ENCODE data around the gene SEL1L3.
"Not testable (repeated sequence)": the region's sequence is repeated elsewhere in the genome, so short reads cannot be mapped to it uniquely, and the experiment has no call there.

SEL1L3 gene

GRCh38 chr4:25879587-25879986 lies 16.8 kb upstream of the SEL1L3 start:
- no peak for DNase-seq (ENCODE audit: low spot score)

- no peak for DNase-seq (ENCODE audit: low spot score)
Measured at GRCh38 chr4:25879091-25879584, 16.4 kb upstream of the SEL1L3 start.

DNA sequence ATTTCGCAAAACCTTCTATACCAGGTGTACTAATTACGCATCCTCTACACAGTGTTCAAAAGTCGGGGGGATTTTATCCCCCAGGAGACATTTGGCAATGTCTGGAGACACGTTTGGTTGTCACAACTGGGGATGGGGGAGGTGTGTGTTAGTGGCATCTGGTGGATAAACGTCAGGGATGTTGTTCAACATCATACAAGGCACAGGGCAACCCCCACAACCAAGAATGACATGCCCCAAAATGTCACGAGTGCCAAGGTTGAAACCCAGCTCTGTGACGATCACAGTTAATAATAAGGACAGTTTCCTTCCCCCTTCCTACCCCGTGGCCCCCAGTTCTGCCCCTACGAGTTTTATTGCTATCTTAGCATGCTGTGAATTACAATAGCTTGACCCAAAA lies 15.9 kb upstream of the SEL1L3 start:
- no peak for DNase-seq (ENCODE audit: low spot score)

DNA sequence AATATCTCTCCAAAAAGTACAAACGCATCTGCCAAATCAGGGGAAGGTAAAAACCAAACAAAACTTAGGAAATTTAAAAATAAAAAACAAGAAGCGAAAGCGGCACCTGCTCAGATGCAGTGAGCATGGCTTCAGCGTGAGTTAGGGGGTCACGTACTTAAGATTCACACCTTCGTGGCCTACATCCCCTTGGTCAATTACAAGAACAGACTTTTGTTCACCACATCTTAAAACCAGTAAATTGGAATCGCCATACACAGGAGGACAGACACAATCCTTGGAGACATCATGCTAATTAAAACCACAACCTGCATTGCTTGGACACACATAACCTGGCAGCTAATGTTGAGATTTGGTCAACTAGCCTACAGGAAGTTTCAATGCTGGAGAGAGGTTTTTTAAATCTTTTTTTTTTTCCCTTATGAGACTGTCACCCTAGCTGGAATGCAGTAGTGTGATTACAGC lies 12.5 kb upstream of the SEL1L3 start:
- no peak for DNase-seq (ENCODE audit: low spot score)

GRCh38 chr4:25874655-25875054 lies 11.9 kb upstream of the SEL1L3 start:
- DNase-seq (ENCODE audit: low spot score): no peak

GRCh38 chr4:25873632-25874129 lies 10.9 kb upstream of the SEL1L3 start:
- no peak for DNase-seq (ENCODE audit: low spot score)

GRCh38 chr4:25872851-25873631 lies 10.3 kb upstream of the SEL1L3 start:
- DNase-seq (ENCODE audit: low spot score): no peak

DNA sequence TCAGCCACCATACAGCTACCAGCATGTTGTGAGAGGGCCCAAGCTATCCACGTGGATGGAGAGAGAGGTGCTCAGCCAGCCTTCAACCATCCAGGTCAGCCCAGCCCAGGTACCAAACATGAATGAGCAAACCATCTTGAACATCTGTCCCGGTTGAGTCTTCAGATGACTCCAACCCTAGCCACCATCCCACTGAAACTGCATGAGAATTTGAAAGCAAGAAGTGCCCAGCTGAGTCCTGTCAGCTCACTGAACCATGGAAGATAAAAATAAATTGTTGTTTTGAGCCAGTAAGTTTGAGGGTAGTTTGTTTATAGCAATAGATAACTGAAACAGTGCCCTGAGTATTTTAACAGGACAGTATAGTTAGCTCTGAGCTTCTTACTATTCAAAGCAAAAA lies 7.3 kb upstream of the SEL1L3 start:
- no peak for DNase-seq (ENCODE audit: low spot score)

DNA sequence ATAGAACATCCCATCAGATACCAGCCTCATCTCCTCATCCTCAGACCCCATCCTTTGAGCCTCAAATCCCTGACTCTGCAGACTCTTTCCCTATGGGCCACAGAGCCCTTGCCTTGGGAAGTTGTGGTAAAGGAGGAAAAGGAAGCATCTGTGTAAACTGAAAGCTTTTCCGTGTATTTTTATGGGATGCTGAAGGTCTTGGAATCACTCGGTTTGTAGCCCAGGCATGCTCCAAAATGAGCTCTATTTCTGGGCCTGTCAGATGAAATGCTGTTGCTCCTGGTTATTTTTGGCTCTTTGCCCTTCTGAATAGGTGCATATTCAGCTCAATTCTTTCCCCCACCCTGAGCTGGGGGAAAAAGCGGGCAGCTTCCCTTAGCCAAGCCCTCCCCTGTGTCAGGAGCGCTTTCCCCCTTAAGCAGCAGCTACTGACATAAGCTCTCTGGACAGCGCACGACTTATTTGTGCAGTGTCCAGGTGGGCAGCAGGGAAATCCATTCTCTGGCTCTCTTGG lies 5.0 kb upstream of the SEL1L3 start:
- no peak for DNase-seq (ENCODE audit: low spot score)

GRCh38 chr4:25866401-25866800 lies 3.6 kb upstream of the SEL1L3 start:
- not testable (repeated sequence) for DNase-seq (ENCODE audit: low spot score)

- no peak for DNase-seq (ENCODE audit: low spot score)
Measured at GRCh38 chr4:25865586-25865985, 2.8 kb upstream of the SEL1L3 start.

DNA sequence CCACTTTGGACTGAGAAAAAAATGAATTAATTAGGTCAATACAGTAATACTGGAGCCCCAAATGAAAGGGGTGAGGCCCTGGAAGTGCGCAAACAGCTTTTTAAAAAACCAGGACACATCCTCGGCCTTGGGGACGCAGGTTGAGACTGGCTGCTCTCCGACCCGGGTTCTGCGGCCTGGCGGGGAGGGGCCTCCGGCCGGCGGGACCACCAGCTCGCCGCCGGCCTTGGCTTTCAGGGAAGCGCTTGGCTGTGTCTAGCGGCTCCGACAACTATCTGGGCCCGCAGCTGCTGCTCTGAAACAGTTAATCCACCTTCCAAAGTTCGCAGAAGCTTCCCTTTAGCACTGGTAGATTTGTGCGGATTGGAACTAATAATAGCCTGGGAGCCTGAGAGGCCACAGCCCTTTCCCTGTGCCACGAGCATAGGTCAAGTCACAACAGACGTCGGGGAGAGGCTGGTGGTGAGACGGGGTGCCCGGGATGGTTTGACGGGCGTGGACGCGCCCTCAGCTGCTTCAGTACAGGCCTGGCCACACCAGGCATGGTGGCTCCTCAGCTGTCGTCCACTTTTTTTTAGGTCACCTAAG lies 1.1 kb upstream of the SEL1L3 start:
- DNase-seq (ENCODE audit: low spot score): no peak

DNA sequence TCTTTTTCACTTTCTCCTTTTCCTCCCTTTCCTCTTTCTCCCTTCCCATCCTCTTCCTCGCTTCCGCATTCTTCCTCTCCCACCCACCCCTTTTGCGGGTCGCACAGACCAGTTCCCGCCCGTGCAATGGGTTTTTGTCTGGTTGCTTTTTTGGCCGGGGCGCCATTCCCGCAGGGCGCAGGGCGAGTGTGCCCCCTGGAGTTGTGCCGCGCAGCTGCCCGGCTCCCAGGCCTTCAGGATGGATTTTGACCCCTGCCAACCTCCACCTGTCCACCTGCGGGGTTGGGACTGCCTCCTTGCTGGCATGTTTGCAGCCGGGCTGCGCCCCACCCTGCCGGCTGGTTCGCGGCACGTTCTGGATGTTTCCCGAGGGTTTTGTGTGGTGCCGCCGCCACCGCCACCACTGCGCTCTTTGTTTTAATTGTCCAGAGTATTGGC lies 578 bp upstream of the SEL1L3 start:
- no peak for DNase-seq (ENCODE audit: low spot score)

- no peak for DNase-seq (ENCODE audit: low spot score)
Measured at GRCh38 chr4:25861951-25862410, 807 bp downstream of the SEL1L3 start.

- DNase-seq (ENCODE audit: low spot score): peak; percentile 63
Measured at GRCh38 chr4:25861280-25861950, 1.4 kb downstream of the SEL1L3 start.

DNA sequence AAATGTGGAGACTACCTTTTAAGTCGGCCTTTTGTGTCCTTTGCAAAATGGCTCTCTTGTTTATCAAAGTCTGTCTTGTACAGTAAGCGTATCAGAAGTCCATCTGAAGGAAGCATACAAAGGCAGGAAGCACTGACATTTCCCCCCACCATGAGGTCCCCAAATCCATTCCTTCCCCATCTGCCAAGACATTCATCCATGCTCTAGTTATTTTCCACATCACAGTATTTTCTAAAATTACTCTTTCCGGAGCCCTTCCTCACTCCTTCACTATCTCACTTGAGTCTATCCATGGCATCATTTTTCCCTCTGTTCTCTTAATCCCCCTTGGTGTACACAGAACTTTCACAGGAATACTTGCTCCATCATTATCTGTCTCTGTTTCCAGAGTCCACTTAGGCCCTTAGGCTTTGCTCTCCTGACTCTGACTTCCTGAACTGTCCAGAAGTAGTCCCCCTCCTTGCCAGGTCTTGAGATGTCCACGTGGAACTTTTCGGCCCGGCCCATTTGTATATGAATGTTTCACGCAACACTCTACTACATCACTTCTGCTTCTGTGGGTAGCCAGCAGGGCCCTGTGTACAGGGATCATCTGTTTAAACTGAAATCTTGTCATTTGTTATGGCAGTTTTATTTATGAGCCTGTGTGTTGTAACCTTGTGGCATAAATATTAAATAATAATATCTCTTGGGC lies 2.1 kb downstream of the SEL1L3 start:
- no peak for DNase-seq (ENCODE audit: low spot score)

- DNase-seq (ENCODE audit: low spot score): no peak
Measured at GRCh38 chr4:25859429-25860148, 3.2 kb downstream of the SEL1L3 start.

- no peak for DNase-seq (ENCODE audit: low spot score)
Measured at GRCh38 chr4:25857851-25858400, 4.9 kb downstream of the SEL1L3 start.

DNA sequence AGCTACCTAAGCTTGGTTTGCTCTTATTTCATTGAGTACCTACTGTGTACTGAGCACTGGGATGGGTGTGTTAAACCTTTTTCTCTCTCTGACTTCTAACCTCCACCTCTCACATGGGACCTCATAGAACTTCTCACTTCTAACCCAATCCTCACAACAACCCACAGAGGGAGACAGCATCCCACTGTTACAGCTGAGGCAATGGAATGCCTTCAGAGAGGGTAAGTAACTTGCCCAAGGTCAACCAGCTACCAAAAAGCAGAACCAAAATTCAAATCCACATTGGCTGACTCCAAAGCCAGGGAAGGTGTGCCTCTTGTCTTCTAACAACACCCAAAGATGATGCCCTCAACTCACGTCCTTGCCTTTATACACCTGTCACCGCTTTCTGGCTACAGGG lies 5.4 kb downstream of the SEL1L3 start:
- DNase-seq (ENCODE audit: low spot score): no peak

GRCh38 chr4:25856756-25857155 lies 6.0 kb downstream of the SEL1L3 start:
- DNase-seq (ENCODE audit: low spot score): no peak

- DNase-seq (ENCODE audit: low spot score): no peak
Measured at GRCh38 chr4:25852103-25852502, 10.7 kb downstream of the SEL1L3 start.

Measured in hematopoietic multipotent progenitor cell treated with erythropoietin and hydrocortisone succinate and interleukin-3 and kit ligand, for 15 days (in vitro differentiated cells).